NT2/D1 (cell line): ENCODE results near the gene C5orf52.

ENCODE experiments used
- SUZ12 ChIP-seq: IDR thresholded peaks from 2 replicates; pipeline ENCODE4 v1.6.1; 2011; ENCODE audit not compliant: insufficient read length, insufficient read depth; ENCODE audit errors: extremely low read depth
- ZNF274 ChIP-seq: IDR thresholded peaks from 2 replicates; pipeline ENCODE4 v1.6.1; 2011; ENCODE audit warnings: mild to moderate bottlenecking, low read depth, low read length

- TF ChIP-seq SUZ12 (no peak), ZNF274 (no peak)
Observed at GRCh38 chr5:157680239-157680638, 8.9 kb downstream of the C5orf52 start.
